GM06990 (cell line): ENCODE results near the gene FGFBP2.

Experiments used
- DNase-seq: peaks from one replicate; pipeline ENCODE4 v3.0.0-alpha.2; 2011; ENCODE audit not compliant: insufficient read length; ENCODE audit errors: extremely low read depth
- H3K27me3 ChIP-seq: replicated peaks from 2 replicates; pipeline ENCODE4 v1.6.0; 2011; ENCODE audit warnings: low read length; ENCODE audit not compliant: control insufficient read depth, insufficient read depth
- H3K36me3 ChIP-seq: 2 replicates; pipeline ENCODE4 v1.5.1; 2011; ENCODE audit warnings: low read length; ENCODE audit not compliant: control insufficient read depth, insufficient read depth
- H3K4me3 ChIP-seq: replicated peaks from 2 replicates; pipeline ENCODE4 v1.5.1; 2011; ENCODE audit warnings: low read depth, mild to moderate bottlenecking, control low read depth, low read length
- CTCF ChIP-seq: IDR thresholded peaks from 2 replicates; pipeline ENCODE4 v1.5.1; 2011; ENCODE audit warnings: low read length, control low read depth, mild to moderate bottlenecking, inconsistent platforms; ENCODE audit not compliant: insufficient read depth, poor library complexity, severe bottlenecking

FGFBP2 gene

DNA sequence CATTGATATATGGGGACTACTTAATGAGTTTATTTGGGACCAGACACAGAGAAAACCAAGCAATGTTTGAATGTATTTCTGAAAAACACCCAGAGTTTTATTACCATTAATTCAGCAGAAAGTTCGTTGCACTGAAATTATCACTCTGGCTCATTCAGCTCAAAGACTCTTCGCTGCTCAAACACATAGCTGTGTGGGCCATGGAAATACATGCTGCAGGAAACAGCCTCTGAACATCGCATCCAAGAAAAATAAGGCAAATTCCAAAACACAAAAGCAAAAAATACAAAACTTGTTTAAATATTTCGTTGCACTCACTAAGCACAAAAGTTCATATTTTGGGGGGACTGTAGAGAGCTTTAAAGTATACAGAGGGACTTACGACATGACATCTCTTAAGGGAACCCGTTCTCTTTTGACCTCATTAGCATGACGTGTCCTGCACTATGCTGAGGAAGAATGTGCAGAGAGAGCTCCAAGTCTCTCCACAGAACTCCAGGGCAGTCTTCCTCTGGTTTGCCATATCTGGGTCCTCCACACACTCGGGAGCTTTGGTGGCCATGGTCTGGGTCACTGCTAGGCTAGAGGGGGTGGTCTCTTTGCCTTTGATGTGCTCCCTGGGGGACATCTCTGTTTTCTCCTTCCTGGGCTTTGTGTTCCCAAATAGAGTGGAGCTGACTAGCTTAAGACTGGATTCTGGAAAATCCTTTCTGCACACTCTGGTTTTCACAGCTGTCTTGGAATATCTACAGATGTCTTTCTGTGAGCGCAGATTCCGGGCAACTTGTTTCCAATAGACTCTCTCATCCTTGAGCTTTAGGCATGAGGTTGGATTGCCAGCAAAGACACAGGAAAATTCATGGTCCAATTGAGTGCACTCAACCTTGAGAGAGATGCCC is 27.2 kb downstream of the FGFBP2 start:
- Histone ChIP-seq H3K36me3 (no peaks in the 10 kb centered on the region), H3K4me3 (no peak overlapping the region), H3K27me3 (no peaks in the 10 kb centered on the region; the same call in 1 of the 2 replicates)
- no peak for DNase-seq
- TF ChIP-seq CTCF: no peak

DNA sequence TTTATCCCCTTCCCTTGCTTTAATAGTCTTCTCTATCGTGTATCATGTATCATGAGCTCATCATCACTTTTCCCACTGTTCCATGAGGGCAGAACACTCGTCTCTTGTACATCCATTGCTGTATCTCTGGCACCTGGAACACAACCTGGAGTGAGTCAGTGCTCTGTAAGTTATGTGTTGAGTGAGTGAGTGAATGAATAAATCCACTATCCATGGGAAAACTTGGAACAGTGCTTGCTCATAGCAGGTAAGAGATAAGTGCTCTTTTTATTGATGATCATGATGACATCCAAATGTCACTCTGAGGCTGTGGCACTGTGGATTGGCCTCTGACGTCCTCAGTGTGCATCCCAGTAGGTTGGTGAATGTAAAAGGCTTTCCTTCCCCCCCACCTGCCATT is 28.7 kb downstream of the FGFBP2 start:
- no peak for DNase-seq
- Histone ChIP-seq H3K36me3 (no peaks in the 10 kb centered on the region), H3K4me3 (no peak overlapping the region), H3K27me3 (no peaks in the 10 kb centered on the region)
- TF ChIP-seq CTCF: no peak

DNA sequence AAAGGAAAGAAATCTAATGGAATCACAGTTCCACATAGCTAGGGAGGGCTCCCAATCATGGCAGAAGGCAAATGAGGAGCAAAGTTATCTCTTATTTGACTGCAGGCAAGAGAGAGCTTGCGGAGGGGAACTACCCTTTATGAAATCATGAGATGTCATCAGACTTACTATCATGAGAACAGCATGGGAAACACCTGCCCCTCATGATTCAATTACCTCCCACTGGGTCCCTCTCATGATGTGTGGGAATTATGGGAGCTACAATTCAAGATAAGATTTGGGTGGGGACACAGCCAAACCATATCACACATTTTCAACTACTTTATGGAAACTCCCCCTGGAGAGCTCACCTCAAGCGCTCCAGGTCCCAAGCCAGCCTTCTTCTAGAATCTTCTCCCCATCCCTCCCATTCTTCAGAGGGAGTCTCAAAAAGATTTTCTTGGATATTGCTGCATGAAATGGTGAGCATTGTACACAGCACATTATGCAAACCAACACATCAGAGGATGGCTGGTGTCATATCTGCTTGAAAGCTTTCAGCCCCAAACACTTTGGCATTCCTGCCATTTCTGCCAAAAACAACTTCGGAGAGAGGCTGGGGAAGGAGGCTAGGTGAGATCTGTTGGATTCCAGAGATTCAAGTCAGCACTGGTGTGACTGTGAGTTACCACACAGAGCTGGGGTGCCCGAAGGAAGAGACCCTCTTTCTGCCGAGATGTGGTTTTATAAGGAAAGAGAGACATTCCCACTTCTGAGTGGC is 31.3 kb downstream of the FGFBP2 start:
- DNase-seq: no peak
- Histone ChIP-seq H3K36me3 (no peaks in the 10 kb centered on the region), H3K27me3 (no peaks in the 10 kb centered on the region), H3K4me3 (no peak overlapping the region)
- no peak for TF ChIP-seq CTCF

GRCh38 chr4:15930314-15930713 is 32.7 kb downstream of the FGFBP2 start:
- H3K4me3 ChIP-seq: no peak overlapping the region

DNA sequence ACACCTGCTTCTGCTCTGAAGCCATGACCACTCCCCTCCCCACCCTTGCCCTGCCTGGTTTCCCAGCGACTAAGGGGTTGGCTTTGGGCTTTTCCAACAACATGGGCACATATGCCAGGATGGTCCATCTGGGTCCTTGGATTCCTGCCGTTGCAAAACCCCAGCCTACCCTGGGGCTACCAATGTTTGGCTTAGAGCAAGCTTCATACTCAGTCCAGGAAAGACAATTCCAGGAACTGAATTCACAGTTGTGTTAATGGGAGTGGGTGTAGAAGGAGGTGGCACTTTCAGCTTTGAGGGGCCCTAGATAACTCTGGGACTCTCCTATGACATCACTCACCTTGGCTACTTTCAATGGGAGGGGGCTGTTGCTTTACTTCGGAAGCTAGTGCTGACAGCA is 33.4 kb downstream of the FGFBP2 start:
- TF ChIP-seq CTCF: no peak
- Histone ChIP-seq H3K27me3 (no peaks in the 10 kb centered on the region), H3K4me3 (no peak overlapping the region), H3K36me3 (no peaks in the 10 kb centered on the region)
- DNase-seq: no peak

More at GRCh38 chr4:15930314-15930713, 32.7 kb downstream of the FGFBP2 start:
- Histone ChIP-seq H3K36me3 (no peaks in the 10 kb centered on the region), H3K27me3 (no peaks in the 10 kb centered on the region)
- TF ChIP-seq CTCF: no peak
- no peak for DNase-seq
